Motor neuron (in vitro differentiated cells): ENCODE results near the gene CAP2. TPM values are rescaled to one million over a fixed set of nuclear protein-coding genes. Genes with fewer than 3 reads are reported as not detected.
"Not testable (repeated sequence)": the region's sequence is repeated elsewhere in the genome, so short reads cannot be mapped to it uniquely, and the experiment has no call there.

Experiments
- ATAC-seq, 8 experiments: fragments of 200-7000 bp; cut with Tn5 transposase; replicated peaks in 6 of 8; 2 replicates each; pipeline ENCODE4 v1.8.0; 2021; ENCODE audit warnings: mild to moderate bottlenecking in 8 of 8, moderate library complexity in 8 of 8
- H3K27ac ChIP-seq, 2 donors: fragments of 250-450 bp; sonication (Bioruptor Pico); 2 replicates each; pipeline ENCODE4 v1.9.0; 2021; ENCODE audit warnings: antibody characterized with exemption in 2 of 2, mild to moderate bottlenecking in 2 of 2, moderate library complexity in 1 of 2
- H3K4me1 ChIP-seq, 2 donors: fragments of 250-450 bp; sonication (Bioruptor Pico); replicated peaks in 1 of 2; 2 replicates each; pipeline ENCODE4 v1.6.1; 2021; ENCODE audit warnings: antibody characterized with exemption in 2 of 2, mild to moderate bottlenecking in 2 of 2, moderate library complexity in 1 of 2
- H3K4me3 ChIP-seq, 5 donors: fragments of 250-450 bp; sonication (Bioruptor Pico); 2 replicates each; pipeline ENCODE4 v1.9.0; 2021; ENCODE audit warnings: antibody characterized with exemption in 5 of 5, mild to moderate bottlenecking in 5 of 5, moderate library complexity in 4 of 5
- WGBS, 10 experiments: fragments of 450-650 bp; shearing (Covaris generic); methylation state at CpG; one replicate each; pipeline ENCODE4 v1.0.0; 2022; 5-methylcytosine and 5-hydroxymethylcytosine counted together
- in situ Hi-C, 9 experiments: fragments of 400-800 bp; cut with MboI; loops; one replicate each; pipeline ENCODE4 v1.15.0; 2021; ENCODE audit warnings: low sequenced_read_pairs in 9 of 9, low pct_unique_long_range_greater_than_20kb in 2 of 9; ENCODE audit not compliant: unreplicated experiment in 9 of 9
- total RNA-seq, 8 experiments: library from RNA; unstranded; fragments of 300-600 nt; gene quantifications; 2 replicates each; pipeline versions ENCODE4 v1.2.3 to v1.2.4, GENCODE V29; 2022

The CAP2 gene
- total RNA-seq, 8 experiments from 2014 or later, result 0.15 to 21.8 (median 10.7) TPM

GRCh38 chr6:17504005-17504404 lies 110.6 kb downstream of the CAP2 start:
- ATAC-seq, result no peak
- WGBS, 10 experiments, result 63 to 100% (median 67%) methylated on average over 1 of the region's 1 CpG; no CpG with 5 or more reads in 7 of the 10 experiments
- H3K4me3 ChIP-seq, result no peak overlapping the region
- in situ Hi-C loops, result no loop called here
- H3K4me1 ChIP-seq, result peaks cover 0 to 2% of the 10 kb centered on the region in 2 donors
- no peak overlapping the region for H3K27ac ChIP-seq

DNA sequence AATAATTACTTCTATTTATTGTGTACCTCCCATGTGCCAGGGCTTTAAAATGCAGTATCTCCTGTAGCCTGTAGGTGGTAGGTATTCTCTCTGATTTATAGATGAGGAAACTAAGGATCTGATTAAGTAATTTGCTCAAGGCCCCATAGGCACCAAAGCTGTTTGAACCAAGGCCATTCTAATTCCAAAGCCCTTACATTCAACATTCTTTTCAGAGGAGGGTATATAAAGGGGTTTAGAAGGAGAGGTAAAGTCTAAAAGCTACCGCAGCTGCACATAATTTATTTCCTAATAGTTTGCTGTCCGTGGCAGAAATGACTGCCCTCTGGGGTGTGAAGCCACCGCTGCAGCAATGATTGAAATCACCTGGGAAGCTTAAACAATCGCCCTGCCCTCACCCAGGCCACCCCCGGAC lies 111.7 kb downstream of the CAP2 start:
- in situ Hi-C loops, result no loop called here
- H3K27ac ChIP-seq, result no peak overlapping the region
- peaks cover 0 to 2% of the 10 kb centered on the region in 2 donors for H3K4me1 ChIP-seq
- 9 to 73% (median 52%) methylated on average over 1 to 5 of the region's 5 CpGs; no CpG with 5 or more reads in 2 of the 10 experiments for WGBS, 10 experiments
- no peak overlapping the region for H3K4me3 ChIP-seq
- peak in 3 of 8 experiments; percentile 31 to 53 (median 52) for ATAC-seq

GRCh38 chr6:17505767-17506280 lies 112.4 kb downstream of the CAP2 start:
- no peak overlapping the region for H3K4me3 ChIP-seq
- in situ Hi-C loops, result no loop called here
- WGBS, 10 experiments, result 29 to 100% (median 86%) methylated on average over 1 to 5 of the region's 5 CpGs
- ATAC-seq, result peak in 2 of 8 experiments; percentile 42 to 70
- peaks cover 0 to 2% of the 10 kb centered on the region in 2 donors for H3K4me1 ChIP-seq
- H3K27ac ChIP-seq, result no peak overlapping the region

GRCh38 chr6:17506531-17506930 lies 113.1 kb downstream of the CAP2 start:
- peaks cover 0 to 2% of the 10 kb centered on the region in 2 donors for H3K4me1 ChIP-seq
- H3K27ac ChIP-seq, result no peak overlapping the region
- in situ Hi-C loops, result no loop called here
- 80 to 100% (median 97%) methylated on average over 1 to 6 of the region's 6 CpGs; no CpG with 5 or more reads in 3 of the 10 experiments for WGBS, 10 experiments
- no peak for ATAC-seq
- no peak overlapping the region for H3K4me3 ChIP-seq

DNA sequence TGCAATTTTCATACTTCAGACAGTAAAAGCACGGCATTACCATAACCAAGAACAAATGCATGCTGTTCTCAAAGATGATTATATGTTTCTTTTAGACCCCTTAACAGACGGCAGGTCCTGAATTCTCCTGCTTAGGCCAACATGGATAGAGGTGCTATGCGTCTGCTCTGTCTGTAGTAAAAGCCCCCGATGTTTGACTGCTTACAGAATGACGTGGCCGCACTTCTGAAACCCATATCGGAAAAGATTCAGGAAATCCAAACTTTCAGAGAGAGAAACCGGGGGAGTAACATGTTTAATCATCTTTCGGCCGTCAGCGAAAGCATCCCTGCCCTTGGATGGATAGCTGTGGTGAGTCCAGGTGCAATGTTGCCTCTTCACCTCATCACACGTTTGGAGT lies 113.6 kb downstream of the CAP2 start:
- ATAC-seq, result no peak
- Histone ChIP-seq H3K27ac (no peak overlapping the region), H3K4me1 (peaks cover 0 to 2% of the 10 kb centered on the region in 2 donors), H3K4me3 (no peak overlapping the region)
- 84 to 100% (median 96%) methylated on average over 2 to 12 of the region's 12 CpGs; no CpG with 5 or more reads in 2 of the 10 experiments for WGBS, 10 experiments
- in situ Hi-C loops, result no loop called here

DNA sequence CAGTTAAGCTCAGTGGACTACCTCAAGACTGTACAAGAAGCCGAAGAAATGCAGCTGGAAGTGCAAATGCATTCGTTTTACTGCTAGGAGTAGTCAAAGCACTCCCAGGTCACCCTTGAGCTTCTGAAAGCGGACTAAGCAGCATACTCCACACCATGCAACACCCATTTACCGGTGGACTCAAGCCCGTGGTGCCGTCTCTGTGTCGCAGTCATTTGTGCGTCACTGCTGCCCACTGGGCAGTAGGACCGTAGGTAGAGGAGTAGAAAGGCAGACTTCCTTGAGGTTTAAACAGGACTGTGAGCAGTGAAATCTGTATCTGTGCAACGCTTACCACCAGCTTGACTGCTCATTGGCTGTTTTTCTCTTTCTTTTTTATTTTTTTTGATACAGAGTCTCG lies 117.7 kb downstream of the CAP2 start:
- Histone ChIP-seq H3K27ac (no peak overlapping the region), H3K4me1 (no peaks in the 10 kb centered on the region), H3K4me3 (no peak overlapping the region)
- in situ Hi-C loops, result no loop called here
- no peak for ATAC-seq
- 69 to 100% (median 95%) methylated on average over 3 to 8 of the region's 11 CpGs; no CpG with 5 or more reads in 3 of the 10 experiments for WGBS, 10 experiments

- 53 to 100% (median 90%) methylated on average over 1 to 5 of the region's 7 CpGs; no CpG with 5 or more reads in 4 of the 10 experiments for WGBS, 10 experiments
- Histone ChIP-seq H3K4me3 (no peak overlapping the region), H3K27ac (no peak overlapping the region), H3K4me1 (no peaks in the 10 kb centered on the region)
- peak in 1 of 8 experiments; percentile 84 for ATAC-seq
- in situ Hi-C loops, result no loop called here
Measured at GRCh38 chr6:17511580-17511979, 118.2 kb downstream of the CAP2 start.

GRCh38 chr6:17519120-17519519 lies 125.7 kb downstream of the CAP2 start:
- peak in 1 of 8 experiments; percentile 49 for ATAC-seq
- in situ Hi-C loops, result no loop called here

GRCh38 chr6:17525637-17526036 lies 132.2 kb downstream of the CAP2 start:
- 0 to 100% (median 48%) methylated on average over 1 of the region's 3 CpGs; no CpG with 5 or more reads in 6 of the 10 experiments for WGBS, 10 experiments
- Histone ChIP-seq H3K4me1 (no peaks in the 10 kb centered on the region), H3K27ac (no peak overlapping the region), H3K4me3 (no peak overlapping the region)
- no peak for ATAC-seq
- in situ Hi-C loops, result no loop called here

More at GRCh38 chr6:17519120-17519519, 125.7 kb downstream of the CAP2 start:
- WGBS, 10 experiments, result 44 to 100% (median 80%) methylated on average over 1 to 3 of the region's 5 CpGs; no CpG with 5 or more reads in 5 of the 10 experiments
- H3K4me3 ChIP-seq, result no peak overlapping the region
- H3K27ac ChIP-seq, result no peak overlapping the region
- H3K4me1 ChIP-seq, result no peaks in the 10 kb centered on the region

DNA sequence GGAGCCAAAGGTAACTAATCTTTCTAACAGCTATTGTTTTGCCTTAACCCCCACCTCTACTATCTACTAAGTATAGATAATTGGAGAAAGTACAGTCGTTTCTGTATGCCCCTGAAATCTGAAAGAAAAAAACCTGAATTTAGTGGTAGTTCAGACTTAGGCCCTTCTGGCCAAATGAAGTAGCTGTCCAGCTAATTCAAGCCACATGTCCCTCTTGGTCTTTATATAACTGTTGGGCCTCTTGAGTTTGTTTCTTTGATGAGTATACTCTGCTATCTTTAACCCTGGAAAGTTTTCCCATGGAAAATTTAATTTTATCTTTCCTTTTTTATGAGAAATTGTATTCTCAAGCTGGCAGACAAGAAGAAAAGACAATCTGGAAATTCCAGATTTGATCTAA lies 133.7 kb downstream of the CAP2 start:
- no peak for ATAC-seq
- WGBS, 10 experiments, result 0 to 75% (median 0%) methylated on average over 1 of the region's 1 CpG; no CpG with 5 or more reads in 5 of the 10 experiments
- no peak overlapping the region for H3K4me3 ChIP-seq
- H3K4me1 ChIP-seq, result no peaks in the 10 kb centered on the region
- in situ Hi-C loops, result no loop called here
- no peak overlapping the region for H3K27ac ChIP-seq

DNA sequence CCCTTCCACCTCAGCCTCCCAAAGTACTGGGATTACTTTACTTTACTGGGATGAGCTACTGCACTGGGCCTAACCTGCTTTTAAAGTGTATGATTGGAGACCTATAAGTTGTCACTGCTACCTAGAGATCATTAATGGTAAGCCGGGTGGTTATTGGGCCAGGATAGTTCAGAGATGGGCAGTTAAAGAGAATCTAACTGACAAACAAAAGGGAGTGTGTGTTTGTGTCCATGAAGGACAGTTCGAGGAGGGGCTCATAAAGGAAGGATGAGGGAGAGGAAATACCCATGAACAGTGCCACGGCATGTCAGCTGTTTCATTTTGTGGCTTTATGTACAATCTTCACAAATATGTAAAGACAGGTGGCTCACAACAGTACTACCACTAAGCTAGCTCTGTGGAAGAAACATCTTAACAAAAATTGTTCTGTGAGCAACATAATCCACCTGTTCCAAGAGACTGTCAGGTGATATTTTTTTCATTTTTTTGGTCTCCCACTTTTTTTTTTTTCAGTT lies 137.0 kb downstream of the CAP2 start:
- no peak for ATAC-seq
- Histone ChIP-seq H3K4me1 (no peaks in the 10 kb centered on the region), H3K4me3 (no peak overlapping the region), H3K27ac (no peak overlapping the region)
- in situ Hi-C loops, result no loop called here
- 48 to 100% (median 89%) methylated on average over 1 to 3 of the region's 3 CpGs; no CpG with 5 or more reads in 2 of the 10 experiments for WGBS, 10 experiments

DNA sequence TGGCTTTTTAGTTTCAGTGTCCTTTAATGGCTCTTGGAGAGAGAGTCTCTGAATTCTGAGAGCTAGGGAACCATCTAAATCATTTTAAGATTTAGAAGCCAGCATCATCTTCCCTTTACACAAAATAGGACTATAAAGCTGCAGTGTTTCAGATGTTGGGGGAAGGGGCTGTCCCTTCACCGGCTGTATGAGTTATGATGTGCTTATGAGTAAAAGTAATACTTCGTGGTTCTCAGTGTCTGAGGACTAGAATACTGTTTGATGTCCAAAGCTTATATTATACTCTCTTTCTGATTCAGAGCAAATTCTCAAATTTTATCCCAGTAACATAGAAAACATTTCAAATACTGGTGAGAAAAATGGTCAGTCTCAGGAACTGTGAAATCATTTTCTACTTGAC lies 143.2 kb downstream of the CAP2 start:
- no peak for ATAC-seq
- in situ Hi-C loops, result no loop called here
- 27 to 100% (median 80%) methylated on average over 1 to 2 of the region's 2 CpGs; no CpG with 5 or more reads in 2 of the 10 experiments for WGBS, 10 experiments

GRCh38 chr6:17542243-17542642 lies 148.8 kb downstream of the CAP2 start:
- 50 to 83% (median 50%) methylated on average over 1 to 2 of the region's 3 CpGs; no CpG with 5 or more reads in 7 of the 10 experiments for WGBS, 10 experiments
- H3K4me3 ChIP-seq, result no peak overlapping the region
- H3K4me1 ChIP-seq, result no peaks in the 10 kb centered on the region
- no peak for ATAC-seq
- in situ Hi-C loops, result no loop called here
- no peak overlapping the region for H3K27ac ChIP-seq

More for the DNA sequence above, 143.2 kb downstream of the CAP2 start:
- Histone ChIP-seq H3K4me1 (no peaks in the 10 kb centered on the region), H3K4me3 (no peak overlapping the region), H3K27ac (no peak overlapping the region)

DNA sequence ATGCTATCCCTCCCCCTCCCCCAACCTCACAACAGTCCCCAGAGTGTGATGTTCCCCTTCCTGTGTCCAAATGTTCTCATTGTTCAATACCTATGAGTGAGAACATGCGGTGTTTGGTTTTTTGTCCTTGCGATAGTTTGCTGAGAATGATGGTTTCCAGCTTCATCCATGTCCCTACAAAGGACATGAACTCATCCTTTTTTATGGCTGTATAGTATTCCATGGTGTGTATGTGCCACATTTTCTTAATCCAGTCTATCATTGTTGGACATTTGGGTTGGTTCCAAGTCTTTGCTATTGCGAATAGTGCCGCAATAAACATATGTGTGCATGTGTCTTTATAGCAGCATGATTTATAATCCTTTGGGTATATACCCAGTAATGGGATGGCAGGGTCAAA lies 152.3 kb downstream of the CAP2 start:
- WGBS, 10 experiments, result no CpG with 5 or more reads among the region's 4 CpGs
- H3K4me3 ChIP-seq, H3K4me1 ChIP-seq, ATAC-seq, H3K27ac ChIP-seq, in situ Hi-C loops: not testable (repeated sequence)
